Measurements from ENCODE around the gene ASGR2.

ASGR2 gene

DNA sequence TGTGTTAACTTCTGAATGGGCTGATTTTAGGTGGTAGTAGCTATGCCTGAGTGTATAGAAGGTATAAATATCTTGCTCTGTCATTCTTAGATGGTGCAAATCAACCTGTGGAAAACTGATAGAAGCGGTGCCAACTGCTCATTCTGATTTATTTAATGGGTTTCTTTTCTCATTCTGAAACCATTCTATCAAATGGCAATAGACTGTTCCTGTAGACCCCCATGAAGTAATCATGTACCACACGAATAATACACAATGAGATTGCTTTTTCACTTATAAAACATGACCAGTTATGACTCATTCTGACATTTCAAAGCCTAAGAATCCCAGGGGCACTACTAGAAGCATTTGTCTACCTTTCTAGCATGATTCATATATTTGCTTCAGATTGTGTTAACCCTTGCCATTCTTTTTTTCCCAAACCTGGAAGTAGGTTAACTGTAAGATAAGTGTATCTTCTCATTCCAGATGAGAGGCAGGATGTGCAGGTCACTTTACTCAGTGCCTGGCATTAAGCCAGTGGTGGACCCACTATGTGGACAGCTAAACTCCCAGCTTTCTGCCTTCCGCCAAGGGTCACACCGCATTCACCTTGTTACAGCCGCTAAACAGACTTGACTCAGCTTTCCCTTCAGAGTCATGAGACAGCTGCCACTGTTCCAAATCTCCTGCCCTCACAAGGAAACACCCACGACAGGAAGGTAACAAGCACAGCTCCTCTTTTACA is 54.3 kb downstream of the ASGR2 start:
- DNase-seq (ENCODE audit: low spot score) = no peak

DNA sequence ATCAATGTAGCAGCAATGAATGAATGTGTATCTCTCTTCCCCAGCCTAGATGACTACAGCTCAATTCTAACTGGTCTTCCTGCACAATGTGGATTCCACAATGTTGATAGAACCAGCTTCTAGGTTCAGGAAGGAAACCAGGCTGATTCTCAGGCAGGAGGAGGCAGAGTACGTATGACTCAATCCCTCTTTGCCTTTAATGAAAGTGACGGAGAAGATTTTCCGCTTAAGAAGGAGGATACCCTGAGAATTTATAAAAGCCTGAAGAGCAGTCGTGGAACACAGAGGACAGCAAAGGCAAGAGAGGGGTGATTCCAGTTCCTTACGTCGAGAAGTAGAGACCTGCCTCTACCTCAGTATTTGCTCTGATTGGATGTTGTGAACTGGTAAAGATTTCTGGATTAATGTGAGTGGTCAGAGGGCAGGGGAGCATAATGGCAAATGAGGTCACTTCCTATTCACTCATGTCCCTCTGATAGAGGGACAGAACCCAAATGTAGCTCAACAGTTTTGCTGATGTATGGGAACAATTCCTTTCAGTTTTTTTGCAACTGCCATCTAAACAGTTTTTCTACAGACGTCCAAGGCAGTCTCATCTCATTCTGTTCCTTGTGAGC is 55.7 kb downstream of the ASGR2 start:
- DNase-seq (ENCODE audit: low spot score) = no peak

DNA sequence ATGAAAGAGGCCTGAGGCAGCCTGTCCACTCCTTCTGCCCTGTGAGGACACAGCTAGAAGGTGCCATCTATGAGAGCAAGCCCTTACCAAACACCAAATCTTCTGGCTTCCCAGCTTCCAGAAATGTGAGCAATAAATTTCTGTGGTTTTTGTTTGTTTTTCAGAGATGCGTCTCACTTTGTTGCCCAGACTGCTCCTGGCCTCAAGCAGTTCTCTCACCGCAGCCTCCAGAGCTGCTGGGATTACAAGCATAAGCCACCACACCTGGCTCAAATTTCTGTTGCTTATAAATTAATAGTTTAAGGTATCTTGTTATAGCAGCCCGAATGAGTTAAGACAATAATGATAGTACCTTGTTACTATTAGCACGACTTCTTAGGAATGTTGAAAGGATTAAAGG is 58.2 kb downstream of the ASGR2 start:
- DNase-seq (ENCODE audit: low spot score) = no peak
